HG02678 (cell line): ENCODE data around the gene ALKBH7.
"Not testable (repeated sequence)": the region's sequence is repeated elsewhere in the genome, so short reads cannot be mapped to it uniquely, and the experiment has no call there.

Source experiments
- ATAC-seq: cut with Tn5 transposase; IDR thresholded peaks from one replicate; pipeline ENCODE4 v1.9.1; 2021; ENCODE audit warnings: mild to moderate bottlenecking, moderate library complexity; ENCODE audit not compliant: unreplicated experiment

Gene ALKBH7, protein sequence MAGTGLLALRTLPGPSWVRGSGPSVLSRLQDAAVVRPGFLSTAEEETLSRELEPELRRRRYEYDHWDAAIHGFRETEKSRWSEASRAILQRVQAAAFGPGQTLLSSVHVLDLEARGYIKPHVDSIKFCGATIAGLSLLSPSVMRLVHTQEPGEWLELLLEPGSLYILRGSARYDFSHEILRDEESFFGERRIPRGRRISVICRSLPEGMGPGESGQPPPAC

DNA sequence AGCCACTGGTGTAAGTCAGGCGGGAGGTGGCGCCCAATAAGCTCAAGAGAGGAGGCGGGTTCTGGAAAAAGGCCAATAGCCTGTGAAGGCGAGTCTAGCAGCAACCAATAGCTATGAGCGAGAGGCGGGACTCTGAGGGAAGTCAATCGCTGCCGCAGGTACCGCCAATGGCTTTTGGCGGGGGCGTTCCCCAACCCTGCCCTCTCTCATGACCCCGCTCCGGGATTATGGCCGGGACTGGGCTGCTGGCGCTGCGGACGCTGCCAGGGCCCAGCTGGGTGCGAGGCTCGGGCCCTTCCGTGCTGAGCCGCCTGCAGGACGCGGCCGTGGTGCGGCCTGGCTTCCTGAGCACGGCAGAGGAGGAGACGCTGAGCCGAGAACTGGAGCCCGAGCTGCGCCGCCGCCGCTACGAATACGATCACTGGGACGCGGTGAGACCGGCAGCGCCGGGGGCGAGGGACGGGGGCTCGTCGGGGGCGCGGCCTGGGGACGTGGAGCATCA lies at the start of gene ALKBH7:
ALKBH7 (plus strand) TSS at position 201 of the 502 bp plus-strand sequence; CDS start at position 228, 27 bp downstream.
- ATAC-seq: peak; percentile 81

DNA sequence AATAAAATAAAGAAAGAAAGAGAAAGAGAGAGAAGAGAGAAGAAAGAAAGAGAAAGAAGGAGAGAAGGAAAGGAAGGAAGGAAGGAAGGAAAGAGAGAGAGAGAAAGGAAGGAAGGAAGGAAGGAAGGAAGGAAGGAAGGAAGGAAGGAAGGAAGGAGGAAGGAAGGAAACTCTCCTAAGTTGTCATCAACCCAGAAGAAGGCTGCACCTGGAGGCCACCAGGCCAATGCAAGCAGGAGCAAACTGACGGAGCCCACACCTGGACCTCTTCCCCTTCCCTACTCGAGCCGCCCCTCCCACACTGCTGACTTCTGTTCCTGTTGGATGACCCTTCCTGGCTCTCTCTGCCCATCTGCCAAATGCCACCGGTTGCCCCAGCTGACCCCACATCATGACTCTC lies 47.8 kb upstream of the ALKBH7 start:
- ATAC-seq: no peak

DNA sequence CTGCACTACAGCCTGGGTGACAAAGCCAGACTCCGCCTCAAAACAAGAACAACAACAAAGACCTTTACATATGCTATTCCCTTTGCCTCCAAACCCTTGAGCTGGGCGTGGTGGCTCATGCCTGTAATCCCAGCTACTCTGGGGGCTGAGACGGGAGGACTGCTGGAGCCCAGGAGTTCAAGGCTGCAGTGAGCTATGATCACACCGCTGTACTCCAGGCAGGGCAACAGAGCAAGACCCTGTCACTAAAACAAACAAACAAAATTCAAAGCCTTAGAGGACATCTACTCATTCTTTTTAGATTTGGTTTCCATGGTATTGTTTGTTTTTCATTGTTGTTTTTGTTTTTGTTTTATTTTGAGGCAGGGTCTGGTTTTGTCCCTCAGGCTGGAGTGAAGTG lies 47.0 kb upstream of the ALKBH7 start:
- ATAC-seq: no peak

DNA sequence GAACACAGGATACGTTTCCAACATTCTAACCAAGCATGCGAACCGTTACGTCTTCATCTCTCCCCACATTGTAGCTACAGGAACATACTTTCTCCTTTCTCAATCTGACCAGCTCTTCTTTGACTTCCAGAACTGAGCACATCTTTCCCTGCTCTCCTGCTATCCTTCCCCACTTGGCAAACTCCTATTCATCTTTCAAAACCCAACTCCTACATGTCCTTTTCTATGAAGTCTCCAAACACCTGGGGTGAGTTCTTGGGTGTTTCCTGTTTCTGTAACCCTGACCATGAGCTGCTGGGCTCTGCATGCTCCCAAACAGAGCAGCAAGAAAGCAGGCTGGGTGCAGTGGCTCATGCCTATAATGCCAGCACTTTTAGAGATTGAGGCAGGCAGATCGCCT lies 45.8 kb upstream of the ALKBH7 start:
- no peak for ATAC-seq

DNA sequence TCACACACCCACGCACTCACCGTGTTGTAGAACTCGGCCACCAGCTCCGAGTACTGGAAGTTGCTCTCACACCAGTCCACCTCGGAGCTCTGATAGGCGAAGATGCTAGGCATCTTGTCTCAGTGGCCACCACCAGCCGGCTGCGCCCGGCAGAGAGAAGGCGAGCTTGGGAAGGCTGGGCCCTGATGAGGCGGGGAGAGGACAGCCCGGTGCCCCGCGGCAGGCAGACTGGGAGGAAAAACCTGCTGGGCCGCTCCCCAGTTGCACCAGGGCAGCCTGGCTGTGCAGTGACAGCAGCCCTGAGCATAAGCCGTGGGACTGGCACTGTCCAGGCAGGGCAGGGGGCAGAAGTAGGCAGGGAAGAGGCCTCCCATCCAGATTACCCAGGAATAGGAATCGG lies 39.2 kb upstream of the ALKBH7 start, which contains the start of gene ACER1:
ACER1 (minus strand) TSS at position 174 of the 400 bp plus-strand sequence; CDS start at position 113, 61 bp downstream.
- no peak for ATAC-seq

DNA sequence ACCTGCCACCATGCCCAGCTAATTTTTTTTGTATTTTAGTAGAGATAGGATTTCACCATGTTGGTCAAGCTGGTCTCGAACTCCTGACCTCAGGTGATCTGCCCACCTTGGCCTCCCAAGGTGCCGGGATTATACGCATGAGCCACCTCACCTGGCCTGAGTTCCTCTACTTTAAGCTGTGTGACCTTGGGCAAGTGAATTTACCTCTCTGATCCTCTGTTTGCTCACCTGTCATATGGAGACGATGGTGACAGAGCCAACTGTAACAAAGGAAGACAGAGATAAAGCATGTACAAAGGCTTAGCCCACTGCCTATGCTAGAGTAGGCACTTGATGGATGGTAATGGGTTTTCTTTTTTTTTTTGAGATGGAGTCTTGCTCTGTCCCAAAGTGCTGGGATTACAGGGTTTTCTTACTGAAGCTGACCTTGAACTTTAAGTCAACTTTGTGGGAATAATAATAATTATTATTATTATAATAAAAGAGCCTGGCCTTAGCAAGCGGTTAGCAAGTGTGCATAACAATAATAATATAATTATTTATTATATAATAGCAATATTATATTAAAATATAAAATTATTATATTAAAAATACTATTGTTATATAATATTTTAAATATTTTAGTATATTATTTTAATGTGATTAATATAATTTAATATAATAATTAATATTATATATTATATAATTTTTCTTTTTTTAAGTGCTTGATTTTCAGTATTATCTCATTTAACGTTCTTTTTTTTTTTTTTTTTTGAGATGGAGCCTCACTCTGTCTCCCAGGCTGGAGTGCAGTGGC lies 37.9 kb upstream of the ALKBH7 start:
- ATAC-seq: no peak

DNA sequence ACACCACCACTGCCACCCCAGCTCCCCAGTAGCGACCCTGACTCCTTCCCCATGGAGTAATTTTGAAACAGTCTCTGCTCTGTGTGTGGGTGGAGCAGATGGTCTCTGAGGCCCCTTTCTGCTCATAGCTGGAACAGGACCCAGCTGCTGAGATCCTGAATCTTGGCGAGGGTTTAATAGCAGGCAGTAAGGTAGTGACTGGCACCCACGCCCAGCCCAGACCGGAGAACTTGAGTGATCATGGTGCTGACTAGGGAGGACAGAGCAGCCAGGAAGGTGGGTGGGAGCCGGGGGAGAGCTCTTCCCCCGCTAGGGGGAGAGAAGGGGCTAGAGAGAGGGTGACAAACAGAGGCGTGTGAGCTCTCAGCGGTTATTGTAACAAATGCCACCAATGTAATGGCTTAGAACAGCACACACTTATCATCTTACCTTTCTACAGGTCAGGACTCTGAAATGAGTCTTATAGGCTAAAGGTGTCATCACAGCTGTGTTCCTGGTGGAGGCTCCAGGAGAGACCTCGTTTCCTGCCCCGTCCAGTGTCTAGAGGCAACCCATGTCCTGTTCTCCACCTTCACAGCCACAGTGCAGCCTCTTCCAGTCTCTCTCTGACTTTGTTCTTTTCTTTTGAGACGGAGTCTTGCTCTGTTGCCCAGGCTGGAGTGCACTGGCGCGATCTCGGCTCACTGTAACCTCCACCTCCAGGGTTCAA lies 31.9 kb upstream of the ALKBH7 start:
- ATAC-seq: no peak

DNA sequence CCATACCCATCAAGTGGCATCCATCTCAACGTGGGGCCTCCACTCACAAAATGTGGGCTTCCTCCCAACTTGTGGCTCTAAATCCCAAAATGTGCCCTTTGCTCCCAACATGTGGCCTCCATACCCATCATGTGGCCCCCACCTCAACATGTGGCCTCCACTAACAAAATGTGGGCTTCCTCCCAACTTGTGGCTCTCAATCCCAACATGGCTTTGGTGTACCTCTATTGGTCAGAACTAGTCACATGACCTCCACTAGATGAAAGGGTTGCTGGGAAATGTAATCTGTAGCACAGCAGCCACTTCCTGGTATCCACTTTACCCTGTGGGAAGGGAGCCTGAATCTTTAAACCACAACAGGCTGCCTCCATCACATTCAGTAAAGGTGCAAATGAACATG lies 29.1 kb upstream of the ALKBH7 start:
- ATAC-seq: no peak

DNA sequence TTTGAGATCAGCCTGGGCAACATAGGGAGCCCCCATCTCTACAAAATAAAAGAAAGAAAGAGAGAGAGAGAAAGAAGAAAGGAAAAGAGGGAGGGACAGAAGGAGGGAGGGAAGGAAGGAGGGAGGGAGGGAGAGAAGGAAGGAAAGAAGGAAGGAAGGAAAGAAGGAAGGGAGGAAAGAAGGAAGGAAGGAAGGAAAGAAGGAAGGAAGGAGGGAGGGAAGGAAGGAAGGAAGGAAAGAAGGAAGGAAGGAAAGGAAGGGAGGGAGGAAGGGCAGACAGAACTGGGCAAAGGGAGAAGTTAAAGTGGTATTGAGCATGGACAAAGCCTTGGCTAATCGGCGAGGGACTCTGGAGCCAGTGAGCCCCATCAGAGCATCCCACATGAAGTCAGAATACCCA lies 23.3 kb upstream of the ALKBH7 start:
- ATAC-seq: not testable (repeated sequence)

DNA sequence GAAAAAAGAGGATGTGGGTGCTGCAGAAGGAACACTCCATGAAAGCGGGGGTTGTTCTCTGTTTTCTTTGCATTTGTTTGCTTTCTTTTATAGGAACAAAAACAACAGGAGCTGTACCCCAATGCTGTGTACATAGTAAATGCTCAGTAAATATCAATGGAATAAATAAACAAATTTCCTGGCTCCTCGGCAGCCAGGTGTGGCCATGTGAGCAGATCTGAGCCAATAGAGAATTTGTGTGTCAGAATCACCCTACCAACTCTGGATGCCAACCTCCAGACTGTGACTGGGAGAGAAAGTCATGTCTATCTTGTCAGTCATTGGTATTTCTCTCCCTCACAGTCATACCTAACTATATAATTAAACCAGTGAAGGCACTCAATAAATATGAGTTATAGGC lies 21.9 kb upstream of the ALKBH7 start:
- ATAC-seq: no peak

DNA sequence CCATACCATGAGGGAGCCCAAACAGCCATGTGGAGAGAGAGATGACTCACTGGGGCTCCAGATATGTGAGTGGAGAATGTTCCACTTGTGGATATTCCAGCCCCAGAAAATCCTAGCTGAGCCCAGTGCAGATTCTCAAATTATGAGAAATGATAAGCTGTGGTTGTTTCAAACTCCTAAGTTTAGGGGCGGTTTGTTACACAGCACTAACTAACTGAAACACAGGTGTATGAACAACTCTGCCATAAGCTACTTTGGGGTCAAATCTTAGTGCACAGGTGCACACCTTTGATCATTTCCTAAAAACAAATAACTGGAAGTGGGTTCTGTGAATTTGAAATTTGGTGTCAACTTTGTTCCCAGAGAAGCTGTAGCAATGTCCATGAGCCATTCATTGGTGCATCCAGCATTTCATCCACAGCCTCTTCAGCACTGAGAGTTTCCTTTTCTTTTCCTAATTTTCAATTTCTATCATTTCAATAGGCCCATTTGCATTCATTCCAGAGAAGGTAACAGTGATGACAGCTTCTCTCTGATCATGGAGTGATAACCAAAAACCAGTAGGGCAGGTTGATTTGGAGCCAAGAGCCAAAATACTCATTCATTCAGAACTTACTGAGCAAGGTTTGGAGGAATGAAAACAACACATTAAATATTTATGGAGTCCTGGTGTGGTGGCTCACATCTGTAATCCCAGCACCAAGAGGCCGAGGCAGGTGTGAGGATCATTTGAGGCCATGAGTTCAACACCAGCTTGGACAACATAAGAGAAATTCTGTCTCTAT lies 20.0 kb upstream of the ALKBH7 start:
- no peak for ATAC-seq

DNA sequence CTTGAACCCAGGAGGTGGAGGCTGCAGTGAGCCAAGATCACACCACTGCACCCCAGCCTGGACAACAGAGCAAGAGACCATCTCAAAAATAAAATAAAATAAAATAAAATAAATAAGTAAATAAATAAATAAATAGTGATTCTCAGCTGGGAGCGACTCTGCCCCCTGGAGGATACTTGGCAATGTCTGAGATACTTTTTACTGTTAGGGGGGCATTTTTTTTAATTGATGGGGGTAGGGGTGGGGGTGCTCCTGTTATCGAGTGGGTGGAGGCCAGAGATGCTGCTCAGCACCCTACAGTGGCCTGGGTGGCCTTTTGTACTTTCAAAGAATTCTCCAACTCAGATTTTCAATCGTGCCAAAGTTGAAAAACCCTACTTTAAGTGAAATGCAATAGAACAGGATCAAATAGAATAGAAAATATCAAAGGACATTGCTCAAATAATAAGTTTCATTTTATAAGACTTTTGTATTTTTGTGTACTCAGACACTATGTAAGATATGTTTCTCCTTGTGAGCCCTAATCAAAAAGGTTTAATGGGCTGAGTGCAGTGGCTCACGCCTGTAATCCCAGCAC lies 18.4 kb upstream of the ALKBH7 start:
- ATAC-seq: no peak

DNA sequence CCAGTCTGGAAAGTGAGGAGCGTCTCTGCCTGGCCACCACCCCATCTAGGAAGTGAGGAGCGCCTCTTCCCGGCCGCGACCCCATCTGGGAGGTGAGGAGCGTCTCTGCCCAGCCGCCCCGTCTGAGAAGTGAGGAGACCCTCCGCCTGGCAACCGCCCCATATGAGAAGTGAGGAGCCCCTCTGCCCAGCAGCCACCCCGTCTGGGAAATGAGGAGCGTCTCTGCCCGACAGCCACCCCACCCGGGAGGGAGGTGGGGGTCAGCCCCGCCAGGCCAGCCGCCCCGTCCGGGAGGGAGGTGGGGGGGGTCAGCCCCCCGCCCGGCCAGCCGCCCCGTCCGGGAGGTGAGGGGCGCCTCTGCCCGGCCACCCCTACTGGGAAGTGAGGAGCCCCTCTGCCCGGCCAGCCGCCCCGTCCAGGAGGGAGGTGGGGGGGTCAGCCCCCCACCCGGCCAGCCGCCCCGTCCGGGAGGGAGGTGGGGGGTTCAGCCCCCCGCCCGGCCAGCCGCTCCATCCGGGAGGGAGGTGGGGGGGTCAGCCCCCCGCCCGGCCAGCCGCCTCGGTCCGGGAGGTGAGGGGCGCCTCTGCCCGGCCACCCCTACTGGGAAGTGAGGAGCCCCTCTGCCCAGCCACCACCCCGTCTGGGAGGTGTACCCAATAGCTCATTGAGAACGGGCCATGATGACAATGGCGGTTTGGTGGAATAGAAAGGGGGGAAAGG lies 17.1 kb upstream of the ALKBH7 start:
- ATAC-seq: not testable (repeated sequence)

DNA sequence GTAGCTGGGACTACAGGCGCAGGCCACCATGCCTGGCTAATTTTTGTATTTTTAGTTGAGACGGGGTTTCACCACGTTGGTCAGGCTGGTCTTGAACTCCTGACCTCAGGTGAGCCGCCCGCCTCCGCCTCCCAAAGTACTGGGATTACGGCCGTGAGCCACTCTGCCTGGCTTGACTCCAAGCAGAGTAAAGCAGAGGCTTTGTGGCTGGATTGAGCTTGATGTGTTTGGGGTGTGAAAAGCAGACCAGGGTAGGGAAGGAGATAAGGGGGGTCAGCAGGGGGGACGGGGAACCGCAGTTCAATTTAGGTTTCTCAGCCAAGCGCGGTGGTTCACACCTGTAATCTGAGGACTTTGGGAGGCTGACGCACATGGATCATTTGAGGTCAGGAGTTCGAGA lies 15.4 kb upstream of the ALKBH7 start:
- no peak for ATAC-seq

DNA sequence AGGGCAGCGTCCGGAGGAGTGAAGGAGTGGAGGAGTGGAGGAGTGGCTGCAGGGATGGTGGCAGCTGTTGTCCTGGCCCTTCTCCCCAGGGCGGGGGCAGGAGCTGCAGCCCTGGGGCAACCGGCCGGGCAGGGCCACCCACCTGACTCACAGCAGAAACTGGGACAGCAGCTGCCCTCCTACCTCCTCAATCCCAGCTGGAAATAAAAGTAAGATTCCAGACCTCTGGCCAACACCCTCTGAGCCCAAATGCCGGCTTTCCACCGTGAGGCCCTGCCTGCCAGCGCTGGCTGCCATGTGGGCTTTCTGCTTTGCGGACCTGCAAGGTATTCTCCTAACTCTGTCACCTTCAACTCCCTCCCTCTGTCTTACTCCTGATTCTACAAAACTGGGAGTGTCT lies 14.6 kb upstream of the ALKBH7 start:
- ATAC-seq: no peak

DNA sequence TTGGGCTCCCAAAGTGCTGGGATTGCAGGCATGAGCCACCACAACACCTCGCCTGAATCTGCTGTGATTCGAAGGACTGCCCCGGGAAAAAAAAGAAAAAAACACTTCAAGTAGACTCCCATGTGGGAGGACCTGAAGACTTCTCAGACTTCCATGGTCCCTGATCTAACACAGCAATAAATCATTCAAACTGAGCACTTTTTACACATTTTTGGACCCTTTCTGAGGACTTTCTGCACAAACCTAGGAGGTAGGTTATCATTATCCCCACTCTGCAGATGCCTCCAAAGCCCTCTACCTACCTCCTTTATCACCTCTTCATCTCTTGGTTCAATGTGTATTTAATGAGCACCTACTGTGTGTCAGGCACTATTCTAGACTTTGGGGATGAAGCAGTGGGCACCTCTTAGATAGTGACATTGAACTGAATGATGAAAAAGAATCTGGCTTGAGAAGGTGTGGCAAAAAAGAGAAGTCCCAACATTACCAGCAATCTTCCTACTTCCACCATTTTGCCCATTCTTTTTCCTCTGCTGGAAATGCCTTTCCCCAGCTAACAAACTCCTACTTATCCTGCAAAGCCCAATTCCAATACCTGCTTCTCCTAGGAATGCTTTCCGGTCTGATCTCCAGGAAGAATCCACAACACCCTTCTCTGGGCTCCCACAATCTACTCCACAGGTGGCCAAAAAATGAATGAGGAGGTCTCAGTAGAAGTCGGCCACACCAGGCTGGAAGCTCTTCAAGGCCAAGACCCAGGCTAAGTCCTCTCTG lies 12.8 kb upstream of the ALKBH7 start:
- ATAC-seq: no peak

DNA sequence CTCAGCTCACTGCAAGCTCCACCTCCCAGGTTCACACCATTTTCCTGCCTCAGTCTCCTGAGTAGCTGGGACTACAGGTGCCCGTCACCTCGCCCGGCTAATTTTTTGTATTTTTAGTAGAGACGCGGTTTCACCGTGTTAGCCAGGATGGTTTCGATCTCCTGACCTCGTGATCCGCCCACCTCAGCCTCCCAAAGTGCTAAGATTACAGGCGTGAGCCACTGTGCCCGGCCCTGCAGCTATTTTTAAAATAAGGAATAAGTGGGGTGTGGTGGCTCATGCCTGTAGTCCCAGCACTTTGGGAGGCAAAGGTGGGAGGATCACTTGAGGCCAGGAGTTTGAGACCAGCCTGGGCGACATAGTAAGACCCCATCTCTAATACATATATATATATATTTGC lies 12.1 kb upstream of the ALKBH7 start:
- not testable (repeated sequence) for ATAC-seq

DNA sequence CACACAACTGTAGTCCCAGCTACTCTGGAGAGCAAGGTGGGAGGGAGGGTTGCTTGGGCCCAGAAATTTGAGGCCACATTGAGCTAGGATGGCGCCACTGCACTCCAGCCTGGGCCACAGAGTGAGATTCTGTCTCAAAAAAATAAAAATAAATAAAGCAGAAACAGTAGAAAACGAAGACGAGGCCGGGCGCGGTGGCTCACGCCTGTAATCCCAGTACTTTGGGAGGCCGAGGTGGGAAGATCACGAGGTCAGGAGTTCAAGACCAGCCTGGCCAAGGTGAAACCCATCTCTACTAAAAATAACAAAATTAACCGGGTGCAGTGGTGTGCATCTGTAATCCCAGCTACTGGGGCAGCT lies 11.8 kb upstream of the ALKBH7 start:
- not testable (repeated sequence) for ATAC-seq

DNA sequence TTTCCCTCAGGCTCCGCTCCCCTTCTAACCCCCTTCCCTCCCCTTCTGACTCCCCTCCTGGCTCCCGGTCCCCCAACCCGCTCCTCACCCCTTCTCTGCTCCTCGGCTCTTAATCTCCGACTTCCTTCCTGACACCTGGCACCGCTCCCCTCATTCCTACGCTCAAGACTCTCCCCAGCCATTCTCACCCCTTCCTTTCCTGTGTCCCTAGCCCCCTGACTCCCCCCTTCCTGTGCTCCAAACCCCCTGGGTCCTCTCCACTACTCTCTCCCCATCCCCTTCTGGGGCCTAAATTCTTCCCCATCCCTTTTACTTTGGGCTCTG lies 10.6 kb upstream of the ALKBH7 start:
- no peak for ATAC-seq
